ENCODE results near the gene ZNF418.

DNA sequence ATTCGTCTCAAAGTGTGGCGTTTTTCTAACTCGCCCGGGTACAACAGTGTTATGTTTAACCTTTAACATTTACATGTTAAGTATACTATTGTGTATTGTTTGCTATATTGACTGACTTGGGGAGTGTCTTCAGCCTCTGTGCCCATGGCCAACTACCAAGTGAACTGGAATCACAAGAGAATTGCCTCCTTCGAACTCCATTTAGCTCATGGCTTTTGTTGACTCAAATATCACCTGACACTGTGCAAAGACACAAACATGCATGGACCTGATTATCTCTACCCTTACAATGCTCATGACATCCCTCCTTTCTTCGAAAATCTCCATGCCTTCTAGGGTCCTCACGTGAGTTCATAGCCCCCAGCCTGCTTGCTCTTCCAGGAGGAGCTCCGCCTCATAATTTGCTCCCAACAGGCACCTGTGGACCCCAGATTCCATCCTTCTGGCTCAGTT is 47.1 kb downstream of the ZNF418 start:
- no peak for TF ChIP-seq EZH2phosphoT487 (IDR thresholded peaks at IDR 0.05; ENCODE audit: borderline replicate concordance, low read depth, low read length)
- TF ChIP-seq, protein P1, sequence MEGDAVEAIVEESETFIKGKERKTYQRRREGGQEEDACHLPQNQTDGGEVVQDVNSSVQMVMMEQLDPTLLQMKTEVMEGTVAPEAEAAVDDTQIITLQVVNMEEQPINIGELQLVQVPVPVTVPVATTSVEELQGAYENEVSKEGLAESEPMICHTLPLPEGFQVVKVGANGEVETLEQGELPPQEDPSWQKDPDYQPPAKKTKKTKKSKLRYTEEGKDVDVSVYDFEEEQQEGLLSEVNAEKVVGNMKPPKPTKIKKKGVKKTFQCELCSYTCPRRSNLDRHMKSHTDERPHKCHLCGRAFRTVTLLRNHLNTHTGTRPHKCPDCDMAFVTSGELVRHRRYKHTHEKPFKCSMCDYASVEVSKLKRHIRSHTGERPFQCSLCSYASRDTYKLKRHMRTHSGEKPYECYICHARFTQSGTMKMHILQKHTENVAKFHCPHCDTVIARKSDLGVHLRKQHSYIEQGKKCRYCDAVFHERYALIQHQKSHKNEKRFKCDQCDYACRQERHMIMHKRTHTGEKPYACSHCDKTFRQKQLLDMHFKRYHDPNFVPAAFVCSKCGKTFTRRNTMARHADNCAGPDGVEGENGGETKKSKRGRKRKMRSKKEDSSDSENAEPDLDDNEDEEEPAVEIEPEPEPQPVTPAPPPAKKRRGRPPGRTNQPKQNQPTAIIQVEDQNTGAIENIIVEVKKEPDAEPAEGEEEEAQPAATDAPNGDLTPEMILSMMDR (conservative IDR thresholded peaks at IDR 0.05; ENCODE audit: low read length): no peak
